Measurements from ENCODE around the gene HEXD.
"Not testable (repeated sequence)": the region's sequence is repeated elsewhere in the genome, so short reads cannot be mapped to it uniquely, and the experiment has no call there.

Gene HEXD

DNA sequence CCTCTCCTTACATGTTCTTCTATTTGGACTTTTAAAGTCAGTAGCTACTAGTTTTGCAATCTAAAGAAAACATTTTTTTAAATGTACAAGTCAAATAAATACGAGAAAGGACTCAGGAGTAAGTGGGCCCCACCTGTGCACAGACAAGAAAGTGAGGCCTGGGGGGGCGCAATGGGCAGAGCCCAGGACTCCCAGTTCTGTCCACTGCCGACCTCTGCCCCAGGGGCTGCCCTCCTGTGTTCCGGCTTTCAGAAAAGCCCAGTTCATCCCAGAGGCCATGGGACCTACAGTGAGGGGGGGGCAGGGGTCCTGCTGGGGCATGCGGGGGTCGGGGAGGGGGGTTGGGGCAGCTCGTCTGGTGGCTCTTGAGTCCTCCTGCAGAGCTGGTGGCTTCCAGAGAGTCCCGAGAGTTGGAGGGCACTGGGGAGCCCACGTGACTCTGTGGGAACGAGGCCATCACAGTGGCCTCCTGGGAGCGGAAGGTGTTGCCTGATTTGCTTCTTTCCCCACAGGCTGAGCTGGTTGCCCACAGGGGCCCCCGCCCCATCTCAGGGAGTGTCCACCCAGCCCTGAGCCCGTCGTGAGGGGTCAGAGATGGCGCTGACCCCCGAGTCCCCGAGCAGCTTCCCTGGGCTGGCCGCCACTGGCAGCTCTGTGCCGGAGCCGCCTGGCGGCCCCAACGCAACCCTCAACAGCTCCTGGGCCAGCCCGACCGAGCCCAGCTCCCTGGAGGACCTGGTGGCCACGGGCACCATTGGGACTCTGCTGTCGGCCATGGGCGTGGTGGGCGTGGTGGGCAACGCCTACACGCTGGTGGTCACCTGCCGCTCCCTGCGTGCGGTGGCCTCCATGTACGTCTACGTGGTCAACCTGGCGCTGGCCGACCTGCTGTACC lies 44.2 kb upstream of the HEXD start:
- DNase-seq (ENCODE audit: low read depth, low spot score), result no peak
- TF ChIP-seq, protein P1, sequence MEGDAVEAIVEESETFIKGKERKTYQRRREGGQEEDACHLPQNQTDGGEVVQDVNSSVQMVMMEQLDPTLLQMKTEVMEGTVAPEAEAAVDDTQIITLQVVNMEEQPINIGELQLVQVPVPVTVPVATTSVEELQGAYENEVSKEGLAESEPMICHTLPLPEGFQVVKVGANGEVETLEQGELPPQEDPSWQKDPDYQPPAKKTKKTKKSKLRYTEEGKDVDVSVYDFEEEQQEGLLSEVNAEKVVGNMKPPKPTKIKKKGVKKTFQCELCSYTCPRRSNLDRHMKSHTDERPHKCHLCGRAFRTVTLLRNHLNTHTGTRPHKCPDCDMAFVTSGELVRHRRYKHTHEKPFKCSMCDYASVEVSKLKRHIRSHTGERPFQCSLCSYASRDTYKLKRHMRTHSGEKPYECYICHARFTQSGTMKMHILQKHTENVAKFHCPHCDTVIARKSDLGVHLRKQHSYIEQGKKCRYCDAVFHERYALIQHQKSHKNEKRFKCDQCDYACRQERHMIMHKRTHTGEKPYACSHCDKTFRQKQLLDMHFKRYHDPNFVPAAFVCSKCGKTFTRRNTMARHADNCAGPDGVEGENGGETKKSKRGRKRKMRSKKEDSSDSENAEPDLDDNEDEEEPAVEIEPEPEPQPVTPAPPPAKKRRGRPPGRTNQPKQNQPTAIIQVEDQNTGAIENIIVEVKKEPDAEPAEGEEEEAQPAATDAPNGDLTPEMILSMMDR (IDR thresholded peaks at IDR 0.05; ENCODE audit: insufficient read depth, low read length, missing control alignments), result no peak
- POLR2A ChIA-PET, result no interaction called here
- no peak overlapping the region for H3K4me3 ChIP-seq (ENCODE audit: low read depth, low read length)
- CTCF ChIA-PET, result interaction anchor here (1.1 to 1.9 kb wide), 4 partner anchors 21 to 74 kb away, joined by 3 to 9 read pairs (median 4); no protein-coding TSS in a partner anchor

DNA sequence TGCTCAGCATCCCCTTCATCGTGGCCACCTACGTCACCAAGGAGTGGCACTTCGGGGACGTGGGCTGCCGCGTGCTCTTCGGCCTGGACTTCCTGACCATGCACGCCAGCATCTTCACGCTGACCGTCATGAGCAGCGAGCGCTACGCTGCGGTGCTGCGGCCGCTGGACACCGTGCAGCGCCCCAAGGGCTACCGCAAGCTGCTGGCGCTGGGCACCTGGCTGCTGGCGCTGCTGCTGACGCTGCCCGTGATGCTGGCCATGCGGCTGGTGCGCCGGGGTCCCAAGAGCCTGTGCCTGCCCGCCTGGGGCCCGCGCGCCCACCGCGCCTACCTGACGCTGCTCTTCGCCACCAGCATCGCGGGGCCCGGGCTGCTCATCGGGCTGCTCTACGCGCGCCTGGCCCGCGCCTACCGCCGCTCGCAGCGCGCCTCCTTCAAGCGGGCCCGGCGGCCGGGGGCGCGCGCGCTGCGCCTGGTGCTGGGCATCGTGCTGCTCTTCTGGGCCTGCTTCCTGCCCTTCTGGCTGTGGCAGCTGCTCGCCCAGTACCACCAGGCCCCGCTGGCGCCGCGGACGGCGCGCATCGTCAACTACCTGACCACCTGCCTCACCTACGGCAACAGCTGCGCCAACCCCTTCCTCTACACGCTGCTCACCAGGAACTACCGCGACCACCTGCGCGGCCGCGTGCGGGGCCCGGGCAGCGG lies 43.4 kb upstream of the HEXD start:
- CTCF ChIA-PET, result interaction anchor here (1.4 kb wide), 1 partner anchor 22 kb away, joined by 4 read pairs; no protein-coding TSS in a partner anchor
- no peak overlapping the region for H3K4me3 ChIP-seq (ENCODE audit: low read depth, low read length)
- no peak for DNase-seq (ENCODE audit: low read depth, low spot score)
- POLR2A ChIA-PET, result no interaction called here
- TF ChIP-seq, protein P1 (IDR thresholded peaks at IDR 0.05; ENCODE audit: insufficient read depth, low read length, missing control alignments), result no peak

DNA sequence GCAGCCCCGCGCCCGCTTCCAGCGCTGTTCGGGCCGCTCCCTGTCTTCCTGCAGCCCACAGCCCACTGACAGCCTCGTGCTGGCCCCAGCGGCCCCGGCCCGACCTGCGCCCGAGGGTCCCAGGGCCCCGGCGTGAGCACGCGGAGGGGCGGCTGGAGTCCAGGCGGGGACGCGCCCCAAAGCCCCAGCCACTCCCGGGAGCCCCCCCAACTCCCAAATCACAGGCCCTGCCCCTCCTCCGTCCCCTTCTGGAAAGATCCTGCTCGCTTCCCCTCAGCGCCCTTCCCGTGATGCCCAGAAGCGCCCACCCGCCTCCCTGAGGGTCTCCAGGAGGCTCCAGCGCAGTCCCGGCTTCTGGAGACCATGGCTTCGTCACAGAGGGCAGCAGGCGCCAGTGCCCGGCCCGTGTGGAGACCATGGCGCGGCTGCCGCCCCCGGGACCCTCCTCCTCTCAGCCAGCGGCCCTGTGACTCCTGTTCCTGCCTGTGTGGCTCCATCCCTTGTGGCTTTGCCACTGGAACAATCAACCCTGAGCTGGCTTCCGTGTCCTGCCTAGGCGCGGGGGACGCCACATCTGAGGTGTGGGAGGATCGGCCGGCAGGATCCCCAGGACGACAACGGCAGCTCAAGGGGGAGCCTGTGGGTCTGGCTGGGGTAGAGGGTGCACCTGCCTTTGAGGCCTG lies 42.6 kb upstream of the HEXD start:
- H3K4me3 ChIP-seq (ENCODE audit: low read depth, low read length), result no peak overlapping the region
- ChIA-PET POLR2A (no interaction called here), CTCF (no interaction called here)
- no peak for DNase-seq (ENCODE audit: low read depth, low spot score)
- TF ChIP-seq, protein P1 (IDR thresholded peaks at IDR 0.05; ENCODE audit: insufficient read depth, low read length, missing control alignments), result no peak

DNA sequence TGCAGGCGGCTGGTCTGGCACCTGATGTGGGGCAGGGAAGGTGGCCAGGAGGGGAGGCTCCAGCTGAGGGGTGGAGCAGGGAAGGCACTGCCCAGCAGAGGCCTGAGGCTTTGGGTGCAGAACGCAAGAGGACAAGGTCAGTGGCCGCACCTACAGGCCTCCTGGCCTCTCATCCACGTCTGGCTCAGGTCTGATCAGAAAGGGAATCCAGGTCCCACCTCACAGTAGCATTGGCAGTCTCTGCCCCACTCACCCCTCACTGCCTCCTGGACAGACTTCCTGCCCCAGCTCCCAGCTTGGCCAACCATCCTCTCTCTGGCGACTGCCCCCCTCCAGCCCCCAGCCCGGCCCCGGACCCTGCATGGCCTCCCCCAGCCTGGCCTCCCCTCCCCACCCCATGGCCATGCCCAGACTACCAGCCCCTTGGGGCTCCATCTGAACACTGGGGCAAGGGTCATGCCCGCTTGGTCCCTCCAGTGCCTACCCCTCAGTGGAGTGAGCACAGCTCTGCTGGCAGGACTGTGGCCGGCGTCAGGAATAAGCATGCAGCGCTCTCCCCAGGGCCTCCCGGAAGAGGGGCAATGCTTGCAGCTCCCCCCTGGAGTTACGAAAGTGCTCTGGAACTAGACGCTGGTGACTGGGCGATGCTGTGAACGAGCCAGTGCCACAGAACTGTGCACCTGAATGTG lies 42.0 kb upstream of the HEXD start:
- ChIA-PET CTCF (no interaction called here), POLR2A (no interaction called here)
- no peak overlapping the region for H3K4me3 ChIP-seq (ENCODE audit: low read depth, low read length)
- TF ChIP-seq, protein P1 (IDR thresholded peaks at IDR 0.05; ENCODE audit: insufficient read depth, low read length, missing control alignments), result no peak
- DNase-seq (ENCODE audit: low read depth, low spot score), result no peak

DNA sequence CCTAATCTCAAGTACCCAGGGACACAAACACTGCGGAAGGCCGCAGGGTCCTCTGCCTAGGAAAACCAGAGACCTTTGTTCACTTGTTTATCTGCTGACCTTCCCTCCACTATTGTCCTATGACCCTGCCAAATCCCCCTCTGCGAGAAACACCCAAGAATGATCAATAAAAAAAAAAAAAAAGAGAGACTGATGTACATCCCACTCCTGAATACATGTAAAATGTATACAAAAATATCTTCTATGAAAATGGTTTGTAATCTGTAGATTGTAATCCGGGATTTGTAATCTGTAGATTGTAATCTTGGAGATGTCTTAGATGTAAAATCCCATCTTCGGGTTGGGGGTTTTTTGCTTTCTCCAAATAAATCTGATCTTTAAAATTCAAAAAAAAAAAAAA lies 40.9 kb upstream of the HEXD start:
- DNase-seq (ENCODE audit: low read depth, low spot score); POLR2A ChIA-PET; H3K4me3 ChIP-seq (ENCODE audit: low read depth, low read length); CTCF ChIA-PET: not testable (repeated sequence)

DNA sequence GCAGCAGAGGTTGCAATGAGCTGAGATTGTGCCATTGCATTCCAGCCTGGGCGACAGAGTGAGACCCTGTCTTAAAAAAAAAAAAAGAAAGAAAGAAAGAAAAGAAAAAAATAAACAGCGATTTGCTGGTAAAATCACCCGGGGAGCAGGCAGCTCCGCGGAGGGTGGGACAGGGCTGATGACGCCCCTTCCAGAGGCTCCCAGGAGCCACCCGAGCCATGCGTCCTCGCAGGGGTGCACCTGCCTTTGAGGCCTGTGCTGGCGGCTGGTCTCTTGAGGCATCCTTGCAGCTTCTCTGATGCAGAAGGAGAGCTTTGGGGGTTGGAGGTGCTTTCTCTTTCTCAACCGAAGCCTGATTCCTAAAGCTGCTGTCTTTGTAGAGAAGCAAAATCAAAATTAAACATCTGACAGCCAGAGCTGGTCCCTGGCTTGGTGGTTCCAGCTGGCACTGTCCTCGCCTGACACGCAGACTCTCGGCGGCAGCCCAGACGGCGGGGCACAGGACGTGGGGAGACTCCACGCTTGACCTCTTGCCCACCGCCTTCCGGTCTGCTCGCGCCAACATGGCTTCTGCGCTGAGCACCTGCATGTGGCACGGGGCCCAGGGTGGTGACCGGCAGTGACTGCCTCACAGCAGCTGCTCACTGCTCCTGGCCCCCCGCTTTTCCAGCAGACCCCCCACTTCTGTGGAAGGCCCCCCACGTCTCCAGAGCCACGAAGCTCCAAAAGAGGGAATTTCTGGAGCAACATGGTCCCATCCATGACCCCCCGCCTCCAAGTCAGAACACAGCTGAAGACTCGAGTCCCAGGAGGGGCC lies 40.0 kb upstream of the HEXD start:
- TF ChIP-seq, protein P1 (IDR thresholded peaks at IDR 0.05; ENCODE audit: insufficient read depth, low read length, missing control alignments), result no peak
- DNase-seq (ENCODE audit: low read depth, low spot score), result no peak
- no peak overlapping the region for H3K4me3 ChIP-seq (ENCODE audit: low read depth, low read length)
- POLR2A ChIA-PET, result no interaction called here
- CTCF ChIA-PET, result interaction anchor here (1.1 kb wide), 1 partner anchor 11 kb away, joined by 3 read pairs; no protein-coding TSS in a partner anchor

Measured in AG04449 (cell line).